Calu3 (cell line): ENCODE results near the gene CTBP1. TPM values are rescaled to one million over a fixed set of nuclear protein-coding genes. Genes with fewer than 3 reads are reported as not detected.
A peak's percentile ranks its signal among the peaks of the same experiment; 100 is the strongest.

ENCODE experiments used
- BruUV-seq: library from RNA; stranded (reverse); fragments of 400-500 nt; replicated peaks from 2 replicates; lab custom pipeline; 2021; lab: Mats Ljungman, UMichigan
- CTCF ChIA-PET: fragments of 300-600 bp; sonication (Branson Sonifier 250); formaldehyde crosslinking; loops from one replicate; lab custom pipeline; 2022; ENCODE audit warnings: antibody characterized with exemption; lab: Charles Lee
- DNase-seq: peaks from one replicate; pipeline ENCODE4 v3.0.0; 2022
- H3K27ac Mint-ChIP-seq: one replicate; pipeline ENCODE4 v1.8.0; 2022; ENCODE audit warnings: mixed read lengths; ENCODE audit not compliant: unreplicated experiment
- H3K27me3 Mint-ChIP-seq: one replicate; pipeline ENCODE4 v1.8.0; 2022; ENCODE audit warnings: mixed read lengths; ENCODE audit not compliant: unreplicated experiment
- H3K36me3 Mint-ChIP-seq: one replicate; pipeline ENCODE4 v1.8.0; 2022; ENCODE audit warnings: mild to moderate bottlenecking, moderate library complexity, mixed read lengths; ENCODE audit not compliant: insufficient read depth, unreplicated experiment
- H3K4me1 Mint-ChIP-seq: one replicate; pipeline ENCODE4 v1.8.0; 2022; ENCODE audit warnings: mild to moderate bottlenecking, low read depth, mixed read lengths; ENCODE audit not compliant: unreplicated experiment
- H3K4me3 Mint-ChIP-seq: one replicate; pipeline ENCODE4 v1.8.0; 2022; ENCODE audit warnings: mild to moderate bottlenecking, low read depth, moderate library complexity, mixed read lengths; ENCODE audit not compliant: unreplicated experiment
- H3K9me3 Mint-ChIP-seq: one replicate; pipeline ENCODE4 v1.8.0; 2022; ENCODE audit warnings: low read depth, mixed read lengths; ENCODE audit not compliant: unreplicated experiment
- CTCF ChIP-seq: fragments of 200-600 bp; IDR thresholded peaks from one replicate; pipeline ENCODE4 v1.8.0; 2022; ENCODE audit warnings: antibody characterized with exemption; ENCODE audit not compliant: unreplicated experiment
- intact Hi-C: fragments of 100-400 bp; cut with micrococcal nuclease; formaldehyde crosslinking; loops from one replicate; pipeline ENCODE4 v1.10.0; 2022; ENCODE audit not compliant: unreplicated experiment
- total RNA-seq: library from RNA; stranded (reverse); gene quantifications from 2 replicates; pipeline ENCODE4 v1.2.3, GENCODE V29; 2022

Gene CTBP1
- total RNA-seq, 1 experiment from 2014 or later = 115 TPM

GRCh38 chr4:1249731-1250526 lies 999 bp upstream of the CTBP1 start:
- H3K27ac Mint-ChIP-seq = peak overlapping the region; percentile 75
- H3K9me3 Mint-ChIP-seq = peaks cover 9% of the 10 kb centered on the region
- no TSS peak for BruUV-seq
- TF ChIP-seq CTCF = no peak
- CTCF ChIA-PET = no interaction called here
- H3K4me1 Mint-ChIP-seq = peaks cover 12% of the 10 kb centered on the region
- peaks cover 41% of the 10 kb centered on the region for H3K36me3 Mint-ChIP-seq
- peak overlapping the region; percentile 79 for H3K4me3 Mint-ChIP-seq
- no peaks in the 10 kb centered on the region for H3K27me3 Mint-ChIP-seq
- no peak for DNase-seq
- intact Hi-C loops = no loop called here

GRCh38 chr4:1249148-1249730 lies 309 bp upstream of the CTBP1 start:
- H3K27ac Mint-ChIP-seq = peak overlapping the region; percentile 75
- H3K27me3 Mint-ChIP-seq = no peaks in the 10 kb centered on the region
- H3K4me3 Mint-ChIP-seq = peak overlapping the region; percentile 79
- DNase-seq = peak; percentile 81
- H3K9me3 Mint-ChIP-seq = peaks cover 2% of the 10 kb centered on the region
- intact Hi-C loops = no loop called here
- H3K4me1 Mint-ChIP-seq = peaks cover 12% of the 10 kb centered on the region
- no peak for TF ChIP-seq CTCF
- no TSS peak for BruUV-seq
- CTCF ChIA-PET = no interaction called here
- H3K36me3 Mint-ChIP-seq = peaks cover 41% of the 10 kb centered on the region

- H3K27ac Mint-ChIP-seq = no peak overlapping the region
- peaks cover 42% of the 10 kb centered on the region for H3K36me3 Mint-ChIP-seq
- peak overlapping the region; percentile 73 for H3K4me3 Mint-ChIP-seq
- CTCF ChIA-PET = no interaction called here
- no TSS peak for BruUV-seq
- H3K9me3 Mint-ChIP-seq = peaks cover 2% of the 10 kb centered on the region
- H3K27me3 Mint-ChIP-seq = no peaks in the 10 kb centered on the region
- DNase-seq = no peak
- no peak for TF ChIP-seq CTCF
- intact Hi-C loops = no loop called here
- peaks cover 12% of the 10 kb centered on the region for H3K4me1 Mint-ChIP-seq
Observed at GRCh38 chr4:1247864-1248244, 1.1 kb downstream of the CTBP1 start.

GRCh38 chr4:1246901-1247863 lies 1.7 kb downstream of the CTBP1 start:
- peaks cover 44% of the 10 kb centered on the region for H3K36me3 Mint-ChIP-seq
- no peak for DNase-seq
- CTCF ChIA-PET = no interaction called here
- H3K27ac Mint-ChIP-seq = peak overlapping the region; percentile 83
- H3K9me3 Mint-ChIP-seq = no peaks in the 10 kb centered on the region
- TF ChIP-seq CTCF = no peak
- BruUV-seq = no TSS peak
- H3K4me3 Mint-ChIP-seq = peak overlapping the region; percentile 73
- intact Hi-C loops = no loop called here
- H3K4me1 Mint-ChIP-seq = peaks cover 12% of the 10 kb centered on the region
- H3K27me3 Mint-ChIP-seq = no peaks in the 10 kb centered on the region
